ENCODE results near the gene NT5DC2. TPM values are rescaled to one million over a fixed set of nuclear protein-coding genes. Genes with fewer than 3 reads are reported as not detected.

NT5DC2 gene
- total and polyA plus RNA-seq, 2 experiments from 2014 or later = 49.9 to 111 TPM

DNA sequence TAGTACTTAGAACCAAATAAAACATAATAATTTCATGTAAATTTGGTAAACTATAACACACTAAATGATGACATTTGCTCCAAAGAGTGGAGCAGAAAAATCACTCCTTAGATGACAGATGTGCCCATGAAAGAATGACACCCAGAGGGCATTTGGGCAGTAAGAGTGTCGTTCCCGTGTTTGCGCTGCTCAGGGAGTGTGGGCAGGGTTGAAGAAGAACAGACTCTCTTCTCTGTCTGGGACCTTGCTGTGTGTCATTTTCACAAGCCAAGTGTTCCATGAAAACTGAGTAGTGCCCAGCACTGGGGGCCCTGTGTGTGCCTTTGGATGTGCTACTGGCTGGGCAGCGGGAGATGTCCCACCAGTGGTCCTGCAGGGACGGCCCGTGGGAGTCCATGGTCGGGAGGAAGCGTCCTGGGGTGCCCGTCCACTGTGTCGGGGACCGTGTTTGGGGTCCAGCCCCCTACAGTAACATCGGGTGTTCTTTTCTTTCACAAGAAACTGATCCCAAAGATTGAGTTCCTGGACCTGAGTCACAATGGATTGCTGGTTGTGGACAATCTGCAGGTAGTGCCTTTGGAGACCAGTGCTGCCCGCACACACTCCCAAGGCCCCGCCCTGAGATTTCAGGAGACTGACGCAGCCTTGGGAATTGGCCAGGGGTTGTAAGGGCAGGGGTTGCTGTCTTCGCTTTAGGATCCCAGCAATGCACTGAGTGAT, 56.4 kb downstream of the NT5DC2 start:
- TF ChIP-seq EZH2phosphoT487 (IDR thresholded peaks at IDR 0.05; ENCODE audit: insufficient read depth, low read depth) (no peak), EZH2 (IDR thresholded peaks at IDR 0.05; ENCODE audit: insufficient read depth, poor library complexity, severe bottlenecking) (no peak)
- Histone ChIP-seq H3K4me1 (ENCODE audit: insufficient read depth) (no peaks in the 10 kb centered on the region), H3K27ac (no peak overlapping the region), H3K4me3 (no peak overlapping the region), H3K27me3 (replicated peaks; ENCODE audit: insufficient read depth) (no peaks in the 10 kb centered on the region), H2AFZ (no peak overlapping the region), H3K36me3 (ENCODE audit: low read depth) (peaks cover 62% of the 10 kb centered on the region; the same call in 1 of the 2 replicates), H3K79me2 (ENCODE audit: insufficient read depth) (no peaks in the 10 kb centered on the region), H4K20me1 (ENCODE audit: insufficient read depth) (no peaks in the 10 kb centered on the region), H3K9me2 (ENCODE audit: insufficient read depth) (no peaks in the 10 kb centered on the region), H3F3A (ENCODE audit: insufficient read depth) (peaks cover 1% of the 10 kb centered on the region; the same call in 1 of the 2 replicates), H3K4me2 (ENCODE audit: unreplicated experiment) (no peak overlapping the region), H3K9ac (no peak overlapping the region), H3K9me3 (ENCODE audit: low read depth) (no peaks in the 10 kb centered on the region)
- 94 to 95% methylated on average over 16 of the region's 16 CpGs for WGBS, 2 experiments (ENCODE audit: low coverage in 1 of 2, low lambda C conversion rate in 2 of 2, missing lambda C conversion rate in 2 of 2)
- in situ Hi-C loops (cut with MboI) = no loop called here
- DNase-seq = no peak

Small RNA genes within 50 kb of the gene (small RNA-seq; reads per million reads assigned to genes)
- gene RNU6-856P (ENCODE audit: low read depth, low replicate concordance) (not detected), gene RNU6ATAC16P (ENCODE audit: low read depth, low replicate concordance) (not detected)

Other genes with a start within 250 kb of the NT5DC2 start
- gene GLYCTK, start 246.0 kb downstream of the NT5DC2 start, total RNA-seq (2014; rRNA removed; shearing (Covaris generic)) = 4.9 and 10.0 TPM in 2 replicates
- 2.5 and 2.7 TPM in 2 replicates for gene GLYCTK, start 246.0 kb downstream of the NT5DC2 start, polyA plus RNA-seq (2016; fragmentation: Nextera tagmentation; extraction: Ambion mirVana)
- gene DNAH1, start 217.5 kb downstream of the NT5DC2 start, total RNA-seq (2014; rRNA removed; shearing (Covaris generic)) = 4.0 and 7.0 TPM in 2 replicates
- gene DNAH1, start 217.5 kb downstream of the NT5DC2 start, polyA plus RNA-seq (2016; fragmentation: Nextera tagmentation; extraction: Ambion mirVana) = 0.81 and 0.89 TPM in 2 replicates
- gene BAP1, start 123.8 kb downstream of the NT5DC2 start, total RNA-seq (2014; rRNA removed; shearing (Covaris generic)) = 55.4 and 59.8 TPM in 2 replicates
- gene BAP1, start 123.8 kb downstream of the NT5DC2 start, polyA plus RNA-seq (2016; fragmentation: Nextera tagmentation; extraction: Ambion mirVana) = 16.3 and 19.4 TPM in 2 replicates
- 5.3 and 5.4 TPM in 2 replicates for gene PHF7, start 123.2 kb downstream of the NT5DC2 start, total RNA-seq (2014; rRNA removed; shearing (Covaris generic))
- 4.7 and 5.6 TPM in 2 replicates for gene PHF7, start 123.2 kb downstream of the NT5DC2 start, polyA plus RNA-seq (2016; fragmentation: Nextera tagmentation; extraction: Ambion mirVana)
- not detected in 2 replicates for gene SEMA3G, start 88.8 kb downstream of the NT5DC2 start, total RNA-seq (2014; rRNA removed; shearing (Covaris generic))
- gene SEMA3G, start 88.8 kb downstream of the NT5DC2 start, polyA plus RNA-seq (2016; fragmentation: Nextera tagmentation; extraction: Ambion mirVana) = 0.06 and 0.21 TPM in 2 replicates
- not detected in 2 replicates for gene TNNC1, start 79.8 kb downstream of the NT5DC2 start, total RNA-seq (2014; rRNA removed; shearing (Covaris generic))
- gene TNNC1, start 79.8 kb downstream of the NT5DC2 start, polyA plus RNA-seq (2016; fragmentation: Nextera tagmentation; extraction: Ambion mirVana) = 0.38 TPM in 1 of 2 replicates, not detected in the other
- gene NISCH, start 78.3 kb downstream of the NT5DC2 start, total RNA-seq (2014; rRNA removed; shearing (Covaris generic)) = 53.7 and 70.4 TPM in 2 replicates
- 31.8 and 32.8 TPM in 2 replicates for gene NISCH, start 78.3 kb downstream of the NT5DC2 start, polyA plus RNA-seq (2016; fragmentation: Nextera tagmentation; extraction: Ambion mirVana)
- gene STAB1, start 38.5 kb downstream of the NT5DC2 start, total RNA-seq (2014; rRNA removed; shearing (Covaris generic)) = under 0.01 TPM in 1 of 2 replicates, not detected in the other
- not detected in 2 replicates for gene STAB1, start 38.5 kb downstream of the NT5DC2 start, polyA plus RNA-seq (2016; fragmentation: Nextera tagmentation; extraction: Ambion mirVana)
- 0.32 and 5.3 TPM in 2 replicates for gene UQCC5, start 2.7 kb upstream of the NT5DC2 start, total RNA-seq (2014; rRNA removed; shearing (Covaris generic))
- 60.7 and 64.2 TPM in 2 replicates for gene UQCC5, start 2.7 kb upstream of the NT5DC2 start, polyA plus RNA-seq (2016; fragmentation: Nextera tagmentation; extraction: Ambion mirVana)
- gene PBRM1, start 152.1 kb upstream of the NT5DC2 start, total RNA-seq (2014; rRNA removed; shearing (Covaris generic)) = 30.1 and 42.6 TPM in 2 replicates
- gene PBRM1, start 152.1 kb upstream of the NT5DC2 start, polyA plus RNA-seq (2016; fragmentation: Nextera tagmentation; extraction: Ambion mirVana) = 53.5 and 60.3 TPM in 2 replicates
- gene GNL3, start 152.2 kb upstream of the NT5DC2 start, total RNA-seq (2014; rRNA removed; shearing (Covaris generic)) = 90.2 and 98.8 TPM in 2 replicates
- gene GNL3, start 152.2 kb upstream of the NT5DC2 start, polyA plus RNA-seq (2016; fragmentation: Nextera tagmentation; extraction: Ambion mirVana) = 95.3 and 108 TPM in 2 replicates
- gene GLT8D1, start 171.9 kb upstream of the NT5DC2 start, total RNA-seq (2014; rRNA removed; shearing (Covaris generic)) = 148 and 151 TPM in 2 replicates
- gene GLT8D1, start 171.9 kb upstream of the NT5DC2 start, polyA plus RNA-seq (2016; fragmentation: Nextera tagmentation; extraction: Ambion mirVana) = 140 and 149 TPM in 2 replicates
- gene SPCS1, start 172.2 kb upstream of the NT5DC2 start, total RNA-seq (2014; rRNA removed; shearing (Covaris generic)) = 184 and 271 TPM in 2 replicates
- 366 and 369 TPM in 2 replicates for gene SPCS1, start 172.2 kb upstream of the NT5DC2 start, polyA plus RNA-seq (2016; fragmentation: Nextera tagmentation; extraction: Ambion mirVana)
- gene NEK4, start 237.1 kb upstream of the NT5DC2 start, total RNA-seq (2014; rRNA removed; shearing (Covaris generic)) = 15.8 and 17.6 TPM in 2 replicates
- 8.4 and 8.7 TPM in 2 replicates for gene NEK4, start 237.1 kb upstream of the NT5DC2 start, polyA plus RNA-seq (2016; fragmentation: Nextera tagmentation; extraction: Ambion mirVana)
- not detected in 2 replicates for gene ITIH1, start 243.7 kb upstream of the NT5DC2 start, total RNA-seq (2014; rRNA removed; shearing (Covaris generic))
- gene ITIH1, start 243.7 kb upstream of the NT5DC2 start, polyA plus RNA-seq (2016; fragmentation: Nextera tagmentation; extraction: Ambion mirVana) = not detected in 2 replicates